ENCODE measurements around the gene EPX.

The EPX gene

DNA sequence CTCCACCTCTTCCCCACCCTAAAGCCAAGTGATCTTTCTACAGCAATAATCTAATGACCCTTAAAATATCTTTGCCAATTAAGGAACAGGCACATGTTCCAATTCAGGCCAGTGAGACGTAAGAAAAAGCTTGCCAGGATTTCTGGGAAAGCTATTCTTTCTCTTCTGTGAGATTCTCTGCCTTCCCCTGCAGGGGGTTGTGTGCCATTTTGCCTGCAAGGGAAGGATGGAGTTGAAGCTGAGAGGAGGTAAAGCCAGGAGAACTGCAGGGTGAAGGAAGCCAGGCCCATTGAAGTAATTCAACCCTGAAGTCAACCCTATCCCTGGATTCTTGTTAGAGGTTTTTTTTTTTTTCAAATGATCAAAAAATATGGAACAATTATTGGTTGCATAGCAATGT is 36.9 kb downstream of the EPX start:
- DNase-seq (ENCODE audit: low spot score): no peak

DNA sequence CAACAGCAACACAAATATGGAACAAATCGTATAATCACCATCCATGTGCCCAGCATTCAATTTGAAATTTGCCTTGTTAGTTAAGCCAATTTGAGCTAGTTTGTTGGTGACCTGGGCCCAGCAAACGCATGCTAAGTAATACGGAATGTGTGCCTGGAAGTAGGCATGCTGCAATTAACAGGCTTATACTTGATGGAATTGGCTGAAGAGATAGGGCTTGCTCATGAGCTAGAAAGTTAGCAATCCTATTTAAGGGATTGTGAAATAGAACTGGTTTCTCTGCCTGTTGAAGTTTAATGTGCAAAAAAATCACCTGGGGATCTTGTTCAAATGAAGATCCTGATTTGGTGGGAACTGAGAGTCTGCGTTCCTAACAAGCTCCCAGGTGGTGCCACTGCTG is 37.4 kb downstream of the EPX start:
- no peak for DNase-seq (ENCODE audit: low spot score)

DNA sequence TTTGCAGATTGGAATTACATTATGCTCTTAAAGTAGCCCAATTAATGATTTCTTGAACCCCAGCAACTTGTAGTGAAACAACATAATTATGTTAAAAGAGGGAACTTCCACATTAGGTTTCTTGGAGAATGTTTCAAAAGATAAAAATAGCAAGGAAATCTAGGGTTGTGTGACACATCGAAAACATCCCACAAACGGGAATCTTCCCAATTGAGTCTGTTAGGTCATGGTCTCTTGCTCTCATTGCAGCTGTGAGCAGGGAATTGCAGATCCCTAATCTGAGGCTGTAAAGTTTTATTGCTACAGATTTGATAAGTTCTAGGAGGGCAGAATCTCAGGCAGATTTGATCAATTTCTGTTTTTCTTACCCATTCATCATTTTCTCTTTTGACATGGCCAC is 39.1 kb downstream of the EPX start:
- DNase-seq (ENCODE audit: low spot score): no peak

DNA sequence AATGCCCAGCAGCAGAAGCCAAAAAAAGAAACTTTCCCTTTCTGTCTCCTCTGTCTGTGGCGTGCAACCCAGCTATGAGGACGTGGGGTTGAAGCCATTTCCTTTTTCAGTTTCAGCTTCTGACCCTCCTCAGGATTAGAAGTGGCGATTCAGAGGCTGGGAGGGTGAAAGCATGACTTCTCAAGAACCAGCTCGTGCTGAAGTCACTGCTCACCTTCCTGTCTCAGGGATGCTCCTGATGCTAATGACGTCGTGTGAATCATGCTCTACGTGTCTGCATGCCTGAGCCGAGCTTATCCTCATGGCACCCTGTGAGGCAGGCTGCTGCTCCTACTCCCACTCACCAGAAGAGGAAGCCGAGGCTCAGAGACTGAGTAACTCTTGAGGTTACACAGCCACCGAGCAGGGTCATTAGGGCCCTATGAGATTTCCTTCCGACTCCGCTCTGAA is 40.2 kb downstream of the EPX start:
- DNase-seq (ENCODE audit: low spot score): peak; percentile 60

DNA sequence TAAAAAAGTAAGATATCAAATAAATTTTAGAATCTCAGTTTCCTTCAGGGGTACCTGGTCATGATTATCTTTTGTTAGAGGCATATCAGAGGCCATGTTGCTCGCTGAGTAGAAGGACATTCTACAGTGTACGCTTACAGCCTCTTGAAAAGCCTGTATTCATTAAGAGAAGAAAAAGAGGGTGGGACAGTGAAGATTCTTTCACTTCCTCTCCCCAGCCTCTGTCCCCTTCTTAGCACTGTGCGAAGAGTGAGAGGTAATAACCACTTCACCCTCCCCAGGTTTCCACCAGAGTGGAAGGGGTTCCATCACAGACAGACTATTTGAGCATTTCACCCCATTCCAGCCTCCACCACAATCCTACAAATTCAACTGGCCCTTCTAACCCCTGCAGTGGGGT is 41.0 kb downstream of the EPX start:
- DNase-seq (ENCODE audit: low spot score): peak; percentile 29

DNA sequence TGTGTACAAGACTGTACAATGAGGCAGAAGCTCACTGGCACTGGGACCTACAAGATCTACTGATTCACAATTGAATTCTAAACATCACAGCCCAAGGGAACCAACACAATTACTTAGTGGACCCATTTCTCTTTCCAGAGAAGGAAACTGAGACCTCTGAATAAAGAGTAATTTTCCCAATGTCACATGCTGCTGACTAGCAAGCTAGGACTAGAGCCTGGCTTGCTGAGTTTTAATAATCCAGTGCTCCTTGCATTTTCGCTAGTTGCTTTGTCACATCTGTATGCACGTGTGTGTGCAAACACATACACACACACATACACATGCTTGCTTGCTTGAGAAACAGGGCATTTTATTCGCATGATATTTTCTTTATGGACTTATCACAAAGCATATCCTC is 42.0 kb downstream of the EPX start:
- no peak for DNase-seq (ENCODE audit: low spot score)

DNA sequence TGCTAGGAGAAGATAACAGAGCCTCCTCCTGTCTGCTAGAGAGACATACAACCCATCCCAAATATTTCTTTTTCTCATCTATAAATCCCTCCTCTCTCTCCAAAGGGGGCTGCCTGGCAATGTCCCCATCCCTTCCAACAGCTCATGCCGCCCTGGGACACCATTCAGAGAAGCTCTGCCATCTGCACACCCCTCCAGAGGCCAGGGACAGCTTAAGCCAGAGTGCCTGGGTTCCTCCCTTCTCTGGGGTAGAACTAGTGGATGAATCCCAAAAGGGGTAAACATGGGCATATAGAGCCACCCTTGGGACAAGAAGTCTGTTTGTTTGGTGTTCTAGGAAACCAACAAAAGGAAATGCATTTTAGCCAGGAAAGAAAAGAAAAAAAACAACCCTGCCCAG is 43.3 kb downstream of the EPX start:
- DNase-seq (ENCODE audit: low spot score): no peak

DNA sequence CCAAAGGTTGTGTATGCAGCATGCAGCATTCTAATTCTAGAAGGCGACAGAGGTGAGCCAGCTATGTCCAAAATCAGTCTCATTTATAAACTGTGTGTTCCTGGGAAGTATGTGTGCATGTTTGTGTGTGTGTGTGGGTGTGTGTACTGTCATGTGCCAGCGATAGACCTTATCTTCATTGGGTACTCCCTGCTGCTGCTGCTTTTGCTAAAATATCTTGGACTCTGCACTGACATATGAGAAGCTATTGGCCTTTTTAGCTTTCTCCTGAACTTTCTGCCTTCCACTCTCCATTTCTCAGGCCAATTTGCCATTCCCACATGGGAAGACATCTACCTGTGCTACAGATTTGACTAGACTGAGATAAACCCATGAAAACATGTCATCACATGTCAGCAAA is 43.9 kb downstream of the EPX start:
- DNase-seq (ENCODE audit: low spot score): no peak

DNA sequence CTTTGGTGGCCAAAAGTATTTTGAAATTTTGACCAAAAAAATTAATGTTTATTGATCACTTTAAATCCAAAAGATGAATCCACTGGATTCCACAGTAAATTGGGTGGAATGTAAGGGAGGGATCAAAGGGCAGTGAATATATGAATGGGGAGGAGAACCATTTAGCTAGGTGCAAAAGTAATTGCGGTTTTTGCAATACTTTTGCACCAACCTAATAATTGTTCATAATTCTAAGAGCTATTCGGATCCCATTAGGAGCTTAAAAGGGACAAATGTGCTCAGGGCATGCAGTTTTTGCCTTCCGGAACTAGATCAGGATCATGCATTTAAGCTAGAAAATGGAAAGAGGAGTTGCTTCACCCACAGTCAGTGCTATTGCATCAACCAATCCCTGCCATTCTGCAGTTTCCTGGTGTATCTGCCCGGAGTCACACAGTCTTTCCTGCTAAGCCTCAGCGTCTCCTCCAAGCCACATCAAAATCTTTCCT is 45.7 kb downstream of the EPX start, which contains the start of gene LPO:
Gene LPO (plus strand): TSS at position 438 of the 488 bp plus-strand sequence. CDS start 4,396 bp downstream, outside the sequence.
- DNase-seq (ENCODE audit: low spot score): no peak

DNA sequence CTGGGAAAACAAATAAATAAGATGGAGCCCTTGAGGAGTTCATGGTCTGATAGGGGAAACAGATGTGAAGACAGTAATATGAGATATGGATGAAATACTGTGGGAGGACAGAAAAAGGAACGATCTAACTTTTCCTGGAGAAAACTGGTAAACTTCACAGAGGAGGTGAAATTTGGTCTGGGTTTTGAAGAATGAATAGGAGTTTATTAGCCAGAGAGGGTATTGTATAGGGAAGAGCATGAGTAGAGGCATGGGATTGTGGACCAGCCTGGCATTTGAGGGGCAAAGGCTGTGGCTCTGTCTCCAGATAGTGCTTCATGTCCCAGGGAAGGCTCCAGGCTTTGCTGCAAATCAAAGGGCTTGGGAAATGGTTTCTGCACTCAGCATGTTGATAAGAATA is 47.5 kb downstream of the EPX start:
- no peak for DNase-seq (ENCODE audit: low spot score)

DNA sequence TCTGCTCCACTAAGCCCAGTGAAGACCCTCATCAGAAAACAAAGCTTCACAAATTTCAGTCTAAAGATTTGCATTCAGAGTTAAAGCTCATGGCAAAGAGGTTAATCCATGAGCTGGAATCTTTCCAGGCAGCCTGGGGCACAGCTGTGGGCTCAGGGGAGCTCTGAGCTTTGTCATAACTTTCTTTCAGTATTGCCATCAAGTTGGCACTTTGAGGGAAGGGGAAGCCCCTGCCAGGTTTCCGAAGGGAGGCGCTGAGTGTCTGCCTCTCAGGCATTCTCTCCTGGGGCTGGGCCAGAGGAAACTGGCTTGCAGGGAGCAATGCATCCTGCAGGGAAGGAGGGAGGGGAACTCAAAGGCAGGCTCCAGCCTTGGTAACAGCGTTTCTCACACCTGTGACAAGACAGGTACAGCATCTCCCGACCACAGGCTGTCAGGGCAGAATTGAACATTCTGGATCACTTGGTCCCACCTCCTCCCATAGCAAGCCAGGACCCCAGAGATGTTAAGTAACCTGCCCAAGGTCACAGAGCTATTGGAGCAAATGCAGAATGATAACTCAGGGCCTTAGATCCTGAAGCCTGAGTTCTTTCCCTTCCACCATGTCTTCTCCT is 49.8 kb downstream of the EPX start:
- DNase-seq (ENCODE audit: low spot score): no peak

DNA sequence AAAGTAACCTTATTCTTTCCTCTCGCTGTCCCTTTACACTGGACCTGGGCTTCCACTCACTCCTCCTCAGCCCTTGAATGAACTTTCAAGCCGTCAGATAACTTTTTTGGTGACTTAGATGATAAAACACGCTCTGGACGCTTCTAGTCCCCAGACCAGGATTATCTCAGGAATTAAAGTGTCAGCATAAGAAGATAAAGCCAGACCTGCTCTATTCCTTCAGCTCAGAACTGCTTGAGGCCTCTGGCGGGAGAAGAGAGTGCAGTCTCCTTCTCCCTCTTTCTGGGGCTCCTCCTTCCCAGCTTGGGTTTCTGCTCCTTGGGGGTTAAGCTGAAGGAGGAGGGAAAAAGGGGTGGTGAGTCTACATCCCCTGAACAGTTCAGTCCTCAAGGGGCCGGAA is 52.4 kb downstream of the EPX start:
- no peak for DNase-seq (ENCODE audit: low spot score)

DNA sequence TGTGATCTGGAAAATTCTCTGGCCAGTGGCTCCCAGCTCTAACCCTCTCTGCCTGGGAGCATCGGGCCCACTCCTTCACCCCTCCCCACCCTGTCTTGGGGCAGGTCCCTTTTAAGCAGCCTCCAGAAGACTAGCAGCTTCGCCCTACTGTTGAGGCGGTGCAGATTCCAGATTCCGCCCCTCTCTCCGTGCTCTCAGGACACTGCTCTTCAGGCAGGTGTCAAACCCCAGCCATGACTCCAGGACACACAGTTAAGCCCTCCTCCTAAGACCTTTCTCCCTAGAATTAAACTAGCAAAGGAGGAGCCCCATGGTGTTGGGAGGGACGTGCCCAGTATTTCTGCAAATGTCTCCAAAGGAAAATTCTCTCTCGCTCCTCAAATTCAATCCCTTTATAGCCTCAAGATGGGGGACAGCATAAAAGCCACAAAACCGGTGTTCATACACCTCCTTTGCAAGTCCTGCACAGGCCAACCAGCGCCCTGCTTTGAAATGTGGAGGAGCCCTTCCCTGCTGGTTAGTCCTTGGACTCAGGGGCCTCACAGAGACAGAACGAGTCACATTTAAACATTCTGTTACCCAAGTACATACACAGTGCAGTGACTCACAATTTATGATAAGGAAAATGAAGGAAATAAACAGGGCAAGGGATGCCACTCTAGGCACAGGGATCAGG is 53.0 kb downstream of the EPX start:
- DNase-seq (ENCODE audit: low spot score): no peak

DNA sequence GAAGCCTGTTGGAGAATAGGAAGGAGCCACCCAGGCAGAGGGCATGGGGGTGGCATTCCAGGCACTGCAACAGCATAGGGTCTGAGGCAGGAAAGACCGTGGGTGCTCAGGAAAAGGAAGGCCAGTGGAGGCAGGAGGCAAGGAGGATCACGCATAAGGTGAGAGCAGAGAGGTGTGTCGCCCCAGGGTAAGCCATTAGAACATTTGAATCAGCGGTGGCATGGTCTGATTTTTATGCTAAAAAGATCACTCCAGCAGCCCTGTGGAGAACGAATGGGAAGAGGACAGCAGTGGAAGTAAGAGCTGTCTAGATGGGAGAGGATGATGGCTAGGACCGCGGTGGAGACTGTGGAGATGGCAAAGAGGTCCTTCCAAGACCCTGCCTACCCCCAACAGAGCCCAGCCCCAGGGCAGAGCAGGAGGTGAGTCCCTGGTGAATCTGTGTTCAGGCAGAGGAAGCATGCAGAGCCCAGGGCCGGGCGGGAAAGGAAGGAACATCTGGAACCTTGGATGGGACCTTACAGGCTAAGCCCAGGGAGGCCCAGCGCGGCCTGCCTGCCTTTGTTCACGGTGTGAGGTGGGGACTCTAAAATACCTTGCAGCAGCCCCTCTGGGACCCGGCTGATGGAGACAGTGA is 53.7 kb downstream of the EPX start:
- DNase-seq (ENCODE audit: low spot score): no peak

DNA sequence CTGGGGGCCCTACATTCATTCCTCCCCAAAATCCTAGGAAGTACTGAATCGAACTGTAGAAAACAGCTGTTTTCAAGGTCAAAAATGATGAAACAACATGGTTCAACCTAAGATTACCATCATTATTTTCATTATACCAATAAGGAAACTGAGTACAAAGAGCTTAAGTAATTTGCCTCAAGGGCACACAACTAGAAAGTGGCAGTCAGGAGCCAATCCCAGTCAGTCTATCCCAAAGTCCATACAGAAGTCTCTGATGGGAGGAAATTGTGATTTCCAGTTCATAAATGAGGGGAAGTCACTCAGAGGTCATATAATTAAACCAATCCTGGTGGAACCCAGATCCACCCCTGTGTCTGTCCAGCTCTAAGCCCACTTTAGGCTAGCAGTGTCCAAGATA is 54.3 kb downstream of the EPX start:
- DNase-seq (ENCODE audit: low spot score): no peak

DNA sequence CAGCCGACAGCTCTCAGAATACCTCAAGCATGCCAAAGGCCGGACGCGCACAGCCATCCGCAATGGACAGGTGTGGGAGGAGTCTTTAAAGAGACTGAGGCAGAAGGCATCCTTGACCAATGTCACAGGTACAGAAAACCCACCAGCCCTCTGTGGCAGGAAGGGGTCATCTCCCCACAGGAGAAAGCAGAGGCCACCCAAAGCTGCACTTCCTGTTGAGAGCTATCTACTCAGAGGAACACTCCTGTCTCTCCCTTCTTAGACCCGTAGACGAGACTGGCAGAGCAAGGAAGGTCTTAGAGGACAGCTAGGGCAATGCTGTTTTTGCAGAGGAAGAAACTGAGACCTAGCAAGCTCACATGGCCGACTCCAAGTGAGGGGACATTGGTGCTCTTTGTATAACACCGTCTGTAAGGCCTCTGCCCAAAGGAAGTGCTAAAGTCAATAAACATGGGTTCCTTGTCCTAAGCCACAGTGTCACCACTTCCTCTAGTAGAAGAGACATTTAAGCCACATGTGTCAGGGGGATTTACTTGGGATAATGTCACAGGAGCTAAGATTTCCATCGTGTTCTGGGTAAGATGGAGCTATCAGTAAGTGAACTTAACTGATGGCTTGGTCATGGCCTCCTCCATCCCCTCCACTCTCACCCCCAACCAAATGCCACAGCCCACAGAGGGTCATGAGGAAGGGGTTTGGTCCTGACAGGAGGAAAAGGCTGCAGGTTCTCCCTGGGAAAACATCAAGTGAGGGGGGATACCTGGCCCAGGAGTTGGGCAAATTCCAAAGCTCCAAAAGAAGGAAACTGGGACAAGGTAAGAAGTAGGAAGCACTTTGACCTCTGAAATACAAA is 55.2 kb downstream of the EPX start:
- no peak for DNase-seq (ENCODE audit: low spot score)

DNA sequence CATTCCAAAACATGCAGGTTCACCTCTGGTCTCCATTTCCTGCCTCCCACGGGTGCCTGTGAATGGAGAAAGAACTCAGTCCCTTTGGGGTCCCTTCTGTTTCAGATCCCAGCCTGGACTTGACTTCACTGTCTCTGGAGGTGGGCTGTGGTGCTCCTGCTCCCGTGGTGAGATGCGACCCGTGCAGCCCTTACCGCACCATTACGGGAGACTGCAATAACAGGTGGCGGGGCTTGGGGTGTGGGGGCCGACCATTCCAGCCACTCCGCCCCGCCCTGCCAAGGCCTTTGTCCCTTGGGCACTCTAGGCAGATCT is 56.4 kb downstream of the EPX start:
- DNase-seq (ENCODE audit: low spot score): no peak

DNA sequence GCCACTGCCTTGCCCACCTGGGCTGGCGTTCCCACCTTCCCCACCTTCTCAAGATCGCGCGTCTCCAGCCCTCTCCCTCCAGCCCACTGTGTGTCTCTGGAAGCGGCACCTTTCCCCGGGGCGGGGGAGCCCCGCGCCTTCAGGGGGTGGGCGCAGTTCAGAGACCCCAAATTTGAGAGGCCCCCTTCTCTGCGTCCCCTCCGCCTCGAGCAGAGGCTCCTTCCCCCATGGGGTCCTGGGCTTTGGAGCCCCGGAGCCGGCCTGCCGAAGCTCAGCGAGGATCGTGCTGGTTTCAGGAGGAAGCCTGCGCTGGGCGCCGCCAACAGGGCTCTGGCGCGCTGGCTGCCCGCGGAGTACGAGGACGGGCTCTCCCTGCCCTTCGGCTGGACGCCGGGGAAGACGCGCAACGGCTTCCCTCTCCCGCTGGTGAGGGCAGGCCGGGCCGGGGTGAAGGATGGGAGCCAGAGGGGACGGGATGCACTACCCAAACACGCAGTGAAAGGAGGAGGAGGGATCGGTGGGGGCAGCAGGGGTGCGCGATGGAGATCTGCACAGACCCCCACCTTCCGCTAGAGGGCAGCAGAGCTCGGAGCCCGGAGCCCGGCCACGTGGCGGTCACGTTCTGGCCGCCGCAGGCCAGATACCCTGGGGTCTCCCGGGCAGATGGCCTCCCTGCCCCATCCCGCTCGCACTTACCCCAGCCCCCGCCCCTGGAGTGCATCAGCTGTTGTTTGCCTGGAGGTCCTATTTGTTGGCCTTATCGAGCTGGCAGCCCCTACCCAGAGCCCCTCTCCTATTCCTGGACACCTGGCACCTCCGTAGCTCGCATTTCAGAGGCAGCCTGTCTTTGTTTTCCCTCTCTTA is 57.0 kb downstream of the EPX start:
- DNase-seq (ENCODE audit: low spot score): peak; percentile 28

DNA sequence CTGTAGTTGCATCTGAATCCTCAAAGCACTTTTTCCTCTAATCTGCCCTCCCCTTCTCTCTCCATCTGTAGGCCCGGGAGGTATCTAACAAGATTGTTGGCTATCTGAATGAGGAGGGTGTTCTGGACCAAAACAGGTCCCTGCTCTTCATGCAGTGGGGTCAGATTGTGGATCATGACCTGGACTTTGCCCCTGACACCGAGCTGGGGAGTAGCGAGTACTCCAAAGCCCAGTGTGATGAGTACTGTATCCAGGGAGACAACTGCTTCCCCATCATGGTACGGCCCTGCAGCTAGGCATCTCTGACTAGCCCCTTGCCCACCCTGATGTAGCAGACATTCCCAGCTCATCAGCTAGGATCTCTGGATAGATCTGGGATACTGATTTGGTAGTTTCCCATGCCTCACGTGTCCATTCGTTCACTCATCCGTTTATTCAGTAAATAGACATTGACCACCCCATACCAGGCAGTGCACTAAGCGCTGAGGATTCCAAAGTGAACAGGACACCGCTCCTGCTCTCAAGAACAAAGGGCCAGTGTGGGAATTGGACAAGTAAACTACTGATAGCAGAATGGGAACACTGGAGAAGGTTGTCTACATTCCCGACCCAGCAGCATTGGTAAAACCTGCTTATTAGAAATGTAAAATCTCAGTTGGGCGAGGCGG is 58.0 kb downstream of the EPX start:
- no peak for DNase-seq (ENCODE audit: low spot score)

DNA sequence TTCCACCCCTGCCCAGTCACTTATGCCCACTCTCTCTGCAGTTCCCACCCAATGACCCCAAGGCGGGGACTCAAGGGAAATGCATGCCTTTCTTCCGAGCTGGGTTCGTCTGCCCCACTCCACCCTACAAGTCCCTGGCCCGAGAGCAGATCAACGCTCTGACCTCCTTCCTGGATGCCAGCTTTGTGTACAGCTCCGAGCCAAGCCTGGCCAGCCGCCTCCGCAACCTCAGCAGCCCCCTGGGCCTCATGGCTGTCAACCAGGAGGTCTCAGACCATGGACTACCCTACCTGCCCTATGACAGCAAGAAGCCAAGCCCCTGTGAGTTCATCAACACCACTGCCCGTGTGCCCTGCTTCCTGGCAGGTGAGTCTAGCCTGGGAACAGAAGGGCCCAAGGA is 59.6 kb downstream of the EPX start:
- no peak for DNase-seq (ENCODE audit: low spot score)

DNA sequence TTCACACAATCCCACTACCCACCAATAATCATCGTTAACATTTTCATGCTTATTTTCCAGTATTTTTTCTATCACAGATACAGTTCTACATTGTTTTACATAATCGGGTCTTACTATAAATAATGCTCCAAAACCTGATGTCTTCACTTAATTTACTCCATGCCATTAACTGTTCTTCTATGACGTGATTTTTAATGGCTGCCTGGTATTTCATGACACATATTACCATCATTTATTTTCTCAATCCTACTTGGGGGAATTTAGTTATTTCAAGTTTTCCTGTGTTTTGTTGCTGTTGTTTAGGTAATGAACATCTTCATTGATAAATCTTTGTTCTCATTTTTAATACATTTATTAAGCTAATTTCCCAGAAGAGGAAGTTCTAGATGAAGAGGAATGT is 60.6 kb downstream of the EPX start:
- DNase-seq (ENCODE audit: low spot score): no peak
